GM11168 (cell line): Measurements from ENCODE around the gene CLDN22.
"Not testable (repeated sequence)": the region's sequence is repeated elsewhere in the genome, so short reads cannot be mapped to it uniquely, and the experiment has no call there.

ENCODE experiments used
- in situ Hi-C: fragments of 300-500 bp; cut with MboI; formaldehyde crosslinking; loops from one replicate; pipeline ENCODE4 v1.12.0; 2022; ENCODE audit warnings: low sequenced_read_pairs; ENCODE audit not compliant: unreplicated experiment

CLDN22 gene

GRCh38 chr4:183348136-183348535, 28.1 kb upstream of the CLDN22 start:
- in situ Hi-C loops: no loop called here

GRCh38 chr4:183347566-183347965, 27.5 kb upstream of the CLDN22 start:
- in situ Hi-C loops: no loop called here

GRCh38 chr4:183347146-183347545, 27.1 kb upstream of the CLDN22 start:
- in situ Hi-C loops: no loop called here

GRCh38 chr4:183345261-183345660, 25.2 kb upstream of the CLDN22 start:
- in situ Hi-C loops: no loop called here

GRCh38 chr4:183344523-183345255, 24.6 kb upstream of the CLDN22 start:
- in situ Hi-C loops: no loop called here

- in situ Hi-C loops: no loop called here
These were observed 23.7 kb upstream of the CLDN22 start for GRCh38 chr4:183343730-183344129.

GRCh38 chr4:183342541-183343533, 22.8 kb upstream of the CLDN22 start:
- in situ Hi-C loops: no loop called here

GRCh38 chr4:183337833-183338232, 17.8 kb upstream of the CLDN22 start:
- in situ Hi-C loops: no loop called here

GRCh38 chr4:183337349-183337748, 17.3 kb upstream of the CLDN22 start:
- in situ Hi-C loops: no loop called here

- in situ Hi-C loops: no loop called here
These were observed 15.4 kb upstream of the CLDN22 start for GRCh38 chr4:183335369-183335940.

- in situ Hi-C loops: no loop called here
These were observed 13.9 kb upstream of the CLDN22 start for GRCh38 chr4:183333983-183334382.

- in situ Hi-C loops: no loop called here
These were observed 13.1 kb upstream of the CLDN22 start for GRCh38 chr4:183333202-183333601.

GRCh38 chr4:183332447-183332846, 12.4 kb upstream of the CLDN22 start:
- in situ Hi-C loops: no loop called here

GRCh38 chr4:183330841-183331240, 10.8 kb upstream of the CLDN22 start:
- in situ Hi-C loops: no loop called here

- in situ Hi-C loops: no loop called here
These were observed 10.1 kb upstream of the CLDN22 start for GRCh38 chr4:183329954-183330742.

- in situ Hi-C loops: no loop called here
These were observed 9.2 kb upstream of the CLDN22 start for GRCh38 chr4:183329244-183329643.

- in situ Hi-C loops: no loop called here
These were observed 8.8 kb upstream of the CLDN22 start for GRCh38 chr4:183328832-183329231.

- in situ Hi-C loops: no loop called here
These were observed 7.8 kb upstream of the CLDN22 start for GRCh38 chr4:183327827-183328226.

GRCh38 chr4:183326853-183327252, 6.8 kb upstream of the CLDN22 start:
- in situ Hi-C loops: no loop called here

GRCh38 chr4:183326387-183326786, 6.3 kb upstream of the CLDN22 start:
- in situ Hi-C loops: not testable (repeated sequence)
